Measurements from ENCODE around the gene CNN3.
A peak's percentile ranks its signal among the peaks of the same experiment; 100 is the strongest.

CNN3 gene

GRCh38 chr1:94927405-94928175 is 680 bp upstream of the CNN3 start (continued):
- TF ChIP-seq MYNN (tag by site-specific recombination; IDR thresholded peaks at IDR 0.05; ENCODE audit: borderline replicate concordance) (no peak), ZNF37A (tag by site-specific recombination; IDR thresholded peaks at IDR 0.05) (no peak), ZEB2 (tag by site-specific recombination; IDR thresholded peaks at IDR 0.05) (peak; percentile 44), ZBTB20 (tag by site-specific recombination; IDR thresholded peaks at IDR 0.05) (peak; percentile 80), SCRT2 (tag by site-specific recombination; IDR thresholded peaks at IDR 0.05) (peak; percentile 99), ZNF423 (tag by site-specific recombination; IDR thresholded peaks at IDR 0.05) (no peak), ZNF394 (tag by site-specific recombination; IDR thresholded peaks at IDR 0.05; ENCODE audit: borderline replicate concordance) (peak; percentile 52; the same call in 1 of the 2 replicates), ZNF585B (tag by site-specific recombination; IDR thresholded peaks at IDR 0.05) (no peak), KLF8 (tag by site-specific recombination; IDR thresholded peaks at IDR 0.05) (peak; percentile 22), ZNF530 (tag by site-specific recombination; IDR thresholded peaks at IDR 0.05; ENCODE audit: low read depth) (no peak)

GRCh38 chr1:94926126-94926914 is 590 bp downstream of the CNN3 start:
- Histone ChIP-seq H3K27ac (ENCODE audit: extremely low read depth, low read depth, low read length) (peak overlapping the region; percentile 97), H3K36me3 (ENCODE audit: control insufficient read depth in 2 of 2, insufficient read depth in 1 of 2, low read length in 2 of 2) (no peaks in the 10 kb centered on the region), H3K4me1 (ENCODE audit: control insufficient read depth, insufficient read depth, low read length) (peaks cover 27% of the 10 kb centered on the region), H3K9me3 (ENCODE audit: control insufficient read depth, insufficient read depth, low read depth, low read length) (no peaks in the 10 kb centered on the region), H3K4me3 (ENCODE audit: low read depth, low read length) (peak overlapping the region; percentile 82)
- POLR2A ChIA-PET = interaction anchor here (0.6 to 2.4 kb wide), 9 partner anchors 9 to 308 kb away, joined by 3 to 15 read pairs (median 4); partner anchors contain the start of gene RWDD3
- CTCF ChIA-PET = interaction anchor here (1.3 to 2.2 kb wide), 4 partner anchors 60 to 115 kb away, joined by 3 to 15 read pairs (median 9); no protein-coding TSS in a partner anchor
- TF ChIP-seq ZBTB44 (tag by site-specific recombination; IDR thresholded peaks at IDR 0.05) = 0 out of 2 replicates have a peak, but pooled peaks have one; percentile 20
- TF ChIP-seq ZNF610 (tag by site-specific recombination; IDR thresholded peaks at IDR 0.05; ENCODE audit: borderline replicate concordance) = no peak
- TF ChIP-seq ZNF449 (tag by site-specific recombination; IDR thresholded peaks at IDR 0.05) = peak; percentile 67; the same call in 1 of the 2 replicates
- peak; percentile 95 for TF ChIP-seq ZFP37 (tag by site-specific recombination; IDR thresholded peaks at IDR 0.05)
- TF ChIP-seq ZBTB8A (tag by site-specific recombination; IDR thresholded peaks at IDR 0.05) = peak; percentile 87
- peak; percentile 34; the same call in 1 of the 2 replicates for TF ChIP-seq ZNF335 (tag by site-specific recombination; conservative IDR thresholded peaks at IDR 0.05)
- peak; percentile 11; the same call in 1 of the 2 replicates for TF ChIP-seq ZNF76 (tag by site-specific recombination; IDR thresholded peaks at IDR 0.05; ENCODE audit: borderline replicate concordance, low read depth)
- peak; percentile 33; the same call in 1 of the 2 replicates for TF ChIP-seq PRDM10 (tag by site-specific recombination; IDR thresholded peaks at IDR 0.05)
- peak; percentile 87; the same call in 1 of the 2 replicates for TF ChIP-seq ZNF777 (tag by site-specific recombination; IDR thresholded peaks at IDR 0.05; ENCODE audit: borderline replicate concordance)
- 0 out of 2 replicates have a peak, but pooled peaks have one; percentile 34 for TF ChIP-seq REST (tag by site-specific recombination; IDR thresholded peaks at IDR 0.05)
- peak; percentile 17; the same call in 1 of the 2 replicates for TF ChIP-seq PBX3 (CRISPR knock-in tag; IDR thresholded peaks at IDR 0.05)
- TF ChIP-seq ZNF660 (tag by site-specific recombination; IDR thresholded peaks at IDR 0.05) = peak; percentile 39

Measured in HEK293 (cell line).